ENCODE results near the gene CDC73. TPM values are rescaled to one million over a fixed set of nuclear protein-coding genes. Genes with fewer than 3 reads are reported as not detected.

CDC73 gene
- total and polyA plus RNA-seq, 9 of the 15 experiments (the other 6 are each of a cell fraction or from before 2014, with no cell fraction given), result 19.0 to 61.7 (median 30.1) TPM

GRCh38 chr1:193115629-193116227, 6.1 kb upstream of the CDC73 start (continued):
- TF ChIP-seq KLF13 (tag; IDR thresholded peaks at IDR 0.05; ENCODE audit: borderline replicate concordance, low read depth) (no peak), PKNOX1 (IDR thresholded peaks at IDR 0.05) (no peak), ARID1B (IDR thresholded peaks at IDR 0.05) (peak; percentile 60), PCBP2 (IDR thresholded peaks at IDR 0.05; ENCODE audit: low read depth, low read length, poor library complexity, severe bottlenecking) (no peak), GABPB1 (CRISPR knock-in tag; IDR thresholded peaks at IDR 0.05) (no peak), CREB5 (CRISPR knock-in tag; IDR thresholded peaks at IDR 0.05) (no peak), FOXK2 (conservative IDR thresholded peaks at IDR 0.05 in 1 of 2, IDR thresholded peaks at IDR 0.05 in 1 of 2; ENCODE audit: low read depth in 2 of 2) (peak in 1 of 2 experiments; percentile 52; a peak in 1 of 4 replicates), JUND (IDR thresholded peaks at IDR 0.05; ENCODE audit: borderline replicate concordance, low read depth, low read length) (peak; percentile 85), JUND (tag; IDR thresholded peaks at IDR 0.05; ENCODE audit: borderline replicate concordance, low read depth, low read length) (peak; percentile 88), TAF15 (IDR thresholded peaks at IDR 0.05; ENCODE audit: low read depth, low read length) (no peak), MTA2 (IDR thresholded peaks at IDR 0.05; ENCODE audit: low read depth) (no peak), KLF10 (CRISPR knock-in tag; IDR thresholded peaks at IDR 0.05) (no peak), NFE2L1 (tag; IDR thresholded peaks at IDR 0.05; ENCODE audit: borderline replicate concordance, low read depth) (no peak), TCF7 (IDR thresholded peaks at IDR 0.05; ENCODE audit: borderline replicate concordance) (no peak), ZNF740 (CRISPR knock-in tag; IDR thresholded peaks at IDR 0.05) (no peak), ZNF740 (tag; IDR thresholded peaks at IDR 0.05) (no peak), BCL6 (CRISPR knock-in tag; IDR thresholded peaks at IDR 0.05) (no peak), ELF1 (tag; IDR thresholded peaks at IDR 0.05) (no peak), MEF2A (IDR thresholded peaks at IDR 0.05; ENCODE audit: control insufficient read depth, low read depth, low read length) (peak; percentile 77), TEAD4 (IDR thresholded peaks at IDR 0.05; ENCODE audit: low read length) (peak; percentile 34; the same call in 1 of the 2 replicates), TEAD4 (CRISPR knock-in tag; IDR thresholded peaks at IDR 0.05; ENCODE audit: borderline replicate concordance) (no peak), ZNF431 (CRISPR knock-in tag; IDR thresholded peaks at IDR 0.05) (no peak), RB1 (IDR thresholded peaks at IDR 0.05; ENCODE audit: low read depth) (no peak)
- TF ChIP-seq, protein P1, sequence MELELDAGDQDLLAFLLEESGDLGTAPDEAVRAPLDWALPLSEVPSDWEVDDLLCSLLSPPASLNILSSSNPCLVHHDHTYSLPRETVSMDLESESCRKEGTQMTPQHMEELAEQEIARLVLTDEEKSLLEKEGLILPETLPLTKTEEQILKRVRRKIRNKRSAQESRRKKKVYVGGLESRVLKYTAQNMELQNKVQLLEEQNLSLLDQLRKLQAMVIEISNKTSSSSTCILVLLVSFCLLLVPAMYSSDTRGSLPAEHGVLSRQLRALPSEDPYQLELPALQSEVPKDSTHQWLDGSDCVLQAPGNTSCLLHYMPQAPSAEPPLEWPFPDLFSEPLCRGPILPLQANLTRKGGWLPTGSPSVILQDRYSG (tag; conservative IDR thresholded peaks at IDR 0.05; ENCODE audit: low read depth), result no peak
- TF ChIP-seq, protein P2, sequence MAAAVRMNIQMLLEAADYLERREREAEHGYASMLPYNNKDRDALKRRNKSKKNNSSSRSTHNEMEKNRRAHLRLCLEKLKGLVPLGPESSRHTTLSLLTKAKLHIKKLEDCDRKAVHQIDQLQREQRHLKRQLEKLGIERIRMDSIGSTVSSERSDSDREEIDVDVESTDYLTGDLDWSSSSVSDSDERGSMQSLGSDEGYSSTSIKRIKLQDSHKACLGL (CRISPR knock-in tag; IDR thresholded peaks at IDR 0.05; ENCODE audit: borderline replicate concordance, poor library complexity, severe bottlenecking), result no peak
